ENCODE data around the gene KLHL3.
A peak's percentile ranks its signal among the peaks of the same experiment; 100 is the strongest.

Gene KLHL3

DNA sequence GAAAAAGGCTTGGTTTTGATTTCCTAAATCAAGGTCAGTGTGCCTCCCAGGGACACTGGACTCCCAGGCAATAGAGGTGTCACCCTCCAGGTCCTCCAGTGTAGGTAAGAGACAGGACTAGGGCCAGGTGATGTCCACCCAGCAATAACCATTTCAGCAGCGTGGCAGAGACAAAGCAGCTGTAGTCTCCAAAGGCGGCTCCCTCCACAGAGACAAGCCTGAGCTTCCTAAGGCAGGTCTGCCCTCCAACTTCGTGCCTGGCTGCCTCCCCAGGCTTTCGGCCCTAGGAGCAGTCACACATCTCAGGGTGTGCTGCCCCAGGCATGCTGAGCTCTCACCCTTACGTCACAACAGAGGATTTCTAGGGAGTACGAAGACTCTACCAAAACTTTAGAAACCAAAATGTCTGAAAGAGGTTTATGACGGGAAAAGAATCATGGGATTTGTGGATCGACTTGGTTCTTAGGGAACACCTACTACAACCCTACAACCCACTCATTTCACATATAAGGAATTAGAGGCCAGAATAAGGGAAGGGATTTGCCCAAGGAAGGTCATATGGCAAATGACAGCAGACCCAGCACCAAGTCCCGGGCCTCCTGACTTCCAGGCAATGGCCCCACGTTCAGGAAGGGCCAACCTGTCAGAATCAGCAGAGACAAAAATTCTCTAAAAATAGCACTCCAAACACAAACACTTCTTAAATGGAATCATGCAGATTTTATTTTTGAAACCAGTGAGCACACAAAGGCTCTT, 105.5 kb downstream of the KLHL3 start:
- no peak for DNase-seq

- DNase-seq = peak; percentile 79
Observed at GRCh38 chr5:137629646-137630045, 106.2 kb downstream of the KLHL3 start.

DNA sequence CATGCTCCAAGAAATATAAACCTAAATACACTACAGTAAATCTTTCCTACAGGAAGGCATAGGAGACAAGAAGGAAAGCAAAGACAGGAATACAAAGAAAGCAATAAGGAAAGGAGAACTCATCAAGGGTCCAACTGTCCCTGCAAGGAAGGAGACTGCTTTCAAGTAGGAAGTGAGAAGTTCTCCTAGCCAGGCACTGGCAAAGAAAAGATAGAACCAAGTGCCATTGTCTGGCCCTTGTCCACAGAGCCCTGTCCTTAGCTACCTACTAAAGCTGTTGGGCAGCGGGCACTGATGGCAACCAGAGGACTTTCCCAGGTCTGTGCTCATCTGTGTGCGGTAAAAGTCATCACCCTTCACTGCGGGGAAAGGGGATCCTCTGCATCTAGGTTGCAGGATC, 108.2 kb downstream of the KLHL3 start:
- DNase-seq = no peak

- peak; percentile 21 for DNase-seq
Observed at GRCh38 chr5:137627293-137627692, 108.6 kb downstream of the KLHL3 start.

DNA sequence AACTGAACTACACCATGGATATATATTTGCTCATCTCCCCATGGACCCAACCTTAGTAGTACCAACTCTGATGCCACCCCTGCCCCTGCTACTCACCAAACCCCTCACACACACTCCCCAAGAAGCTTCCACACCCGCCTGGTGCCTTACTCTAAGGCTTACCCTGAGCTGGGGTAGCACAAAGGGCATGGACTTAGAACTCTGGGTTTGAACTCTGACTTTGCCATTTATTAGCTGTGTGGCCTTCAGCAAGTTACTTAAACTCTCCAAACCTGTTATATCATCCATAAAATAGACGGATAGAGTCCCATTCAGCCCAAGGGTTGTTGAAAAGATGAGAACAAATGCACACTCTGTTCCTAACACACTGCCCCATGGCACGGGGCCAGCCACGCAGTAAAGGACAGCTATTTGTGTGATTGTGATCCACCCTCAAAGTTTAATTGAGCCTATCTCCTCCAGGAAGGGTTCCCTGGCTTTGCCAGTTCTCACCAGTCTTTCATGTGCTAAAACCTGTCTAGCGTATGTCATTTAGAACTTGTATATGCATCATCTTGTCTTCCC, 111.0 kb downstream of the KLHL3 start:
- no peak for DNase-seq

GRCh38 chr5:137622850-137623249, 113.0 kb downstream of the KLHL3 start:
- no peak for DNase-seq

GRCh38 chr5:137621861-137622823, 113.7 kb downstream of the KLHL3 start:
- no peak for DNase-seq

- DNase-seq = no peak
Observed at GRCh38 chr5:137621306-137621705, 114.6 kb downstream of the KLHL3 start.

- DNase-seq = peak; percentile 39
Observed at GRCh38 chr5:137619191-137619870, 116.6 kb downstream of the KLHL3 start.

DNA sequence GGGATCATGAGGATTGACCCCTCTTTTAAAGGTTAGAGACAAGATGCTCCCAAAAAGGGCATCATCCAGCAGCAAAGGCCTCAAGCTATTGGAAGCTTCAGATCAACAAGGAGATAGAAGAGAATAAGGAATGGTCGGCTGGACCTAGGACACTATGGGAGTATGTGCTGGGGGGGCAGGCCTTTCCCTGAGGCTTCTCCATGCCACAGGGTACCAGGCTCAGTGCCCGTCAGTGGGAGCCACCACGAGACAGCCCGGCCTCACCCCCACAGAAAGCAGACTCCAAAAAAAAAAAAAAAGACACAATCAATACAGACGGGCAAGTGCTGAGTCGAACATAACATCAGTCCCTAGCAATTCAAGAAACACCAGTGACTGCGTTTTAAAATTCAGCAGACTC, 117.4 kb downstream of the KLHL3 start:
- no peak for DNase-seq

- DNase-seq = no peak
Observed at GRCh38 chr5:137617528-137618205, 118.2 kb downstream of the KLHL3 start.

DNA sequence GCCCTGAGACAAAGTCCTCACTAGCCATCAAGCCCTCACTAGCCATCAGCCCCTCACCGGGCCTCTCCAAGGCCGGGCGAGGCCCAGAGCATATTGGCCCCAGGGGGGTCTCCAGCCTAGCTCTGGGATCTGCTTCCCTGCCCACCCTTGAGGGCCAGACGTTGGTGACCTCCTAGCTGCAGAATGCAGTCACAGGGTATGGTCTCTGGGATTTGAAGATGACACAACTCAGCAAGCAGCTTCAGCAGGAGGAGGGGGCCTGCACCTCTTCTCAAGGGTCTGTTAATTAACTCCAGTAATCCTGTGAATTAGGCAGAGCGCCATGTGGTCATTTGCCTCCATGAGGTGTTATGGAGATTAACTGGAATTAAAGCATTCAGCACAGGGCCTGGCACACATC, 119.8 kb downstream of the KLHL3 start:
- DNase-seq = peak; percentile 95

DNA sequence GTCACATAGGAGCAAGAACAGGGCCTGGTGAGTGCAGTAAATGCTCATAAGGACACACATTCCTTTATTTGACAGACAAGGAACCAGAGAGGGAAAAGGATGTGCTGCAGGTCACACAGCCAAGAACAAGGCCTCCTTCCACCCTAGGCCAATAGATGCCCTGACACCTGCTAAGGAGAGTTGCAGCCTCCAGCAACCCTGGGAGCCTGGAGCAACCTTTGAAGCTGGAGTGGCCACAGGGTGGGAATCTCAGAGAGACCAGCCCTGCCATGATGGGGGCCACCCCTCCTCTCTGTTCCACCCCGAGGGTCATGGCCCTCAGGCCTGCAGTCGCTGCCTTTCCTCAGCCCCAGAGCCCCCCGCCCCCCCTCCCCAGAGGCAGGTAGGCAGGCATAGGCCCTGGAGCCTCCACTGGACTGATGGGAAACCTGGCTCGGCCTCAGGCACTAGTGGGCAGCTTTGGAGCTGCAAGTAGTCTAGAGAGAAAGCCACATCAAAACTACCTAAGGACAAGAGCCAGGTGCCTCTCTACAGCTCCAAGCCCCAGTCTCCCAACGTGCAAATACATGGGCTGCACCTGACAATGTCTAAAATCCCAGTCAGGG, 120.6 kb downstream of the KLHL3 start:
- no peak for DNase-seq

DNA sequence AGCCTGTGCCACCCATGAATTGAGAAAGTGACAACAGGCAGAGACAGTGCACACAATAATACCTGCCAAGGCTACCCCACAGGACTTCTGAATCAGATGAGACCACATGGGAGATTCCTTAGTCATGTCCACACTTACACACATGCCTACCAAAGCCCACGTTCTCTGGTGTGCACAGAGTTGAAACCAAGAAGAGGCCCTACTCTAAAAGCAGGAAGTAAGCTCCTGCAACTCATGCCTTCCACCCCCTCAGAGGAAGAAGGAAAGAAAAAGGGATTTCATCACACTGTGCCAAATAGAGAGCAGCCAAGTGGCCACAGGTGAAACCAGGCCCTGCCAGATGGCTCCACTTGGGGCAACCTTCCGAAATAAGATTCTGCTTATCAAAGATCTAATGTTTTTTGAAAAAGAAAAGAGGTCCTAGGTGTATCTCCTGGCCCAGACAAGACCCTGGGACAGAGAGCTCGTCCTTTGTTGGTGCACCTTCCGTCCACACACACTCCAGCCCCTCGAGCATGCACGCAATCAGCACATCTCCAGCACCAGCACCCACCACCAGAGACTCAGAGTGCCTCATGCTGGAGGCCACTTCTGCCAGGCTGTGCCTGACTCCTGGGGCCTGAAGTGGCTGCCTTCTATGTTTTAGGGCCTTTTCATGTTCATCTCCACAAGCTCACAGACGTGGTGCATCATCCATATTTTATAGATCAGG, 122.2 kb downstream of the KLHL3 start:
- no peak for DNase-seq

- no peak for DNase-seq
Observed at GRCh38 chr5:137612576-137612975, 123.3 kb downstream of the KLHL3 start.

DNA sequence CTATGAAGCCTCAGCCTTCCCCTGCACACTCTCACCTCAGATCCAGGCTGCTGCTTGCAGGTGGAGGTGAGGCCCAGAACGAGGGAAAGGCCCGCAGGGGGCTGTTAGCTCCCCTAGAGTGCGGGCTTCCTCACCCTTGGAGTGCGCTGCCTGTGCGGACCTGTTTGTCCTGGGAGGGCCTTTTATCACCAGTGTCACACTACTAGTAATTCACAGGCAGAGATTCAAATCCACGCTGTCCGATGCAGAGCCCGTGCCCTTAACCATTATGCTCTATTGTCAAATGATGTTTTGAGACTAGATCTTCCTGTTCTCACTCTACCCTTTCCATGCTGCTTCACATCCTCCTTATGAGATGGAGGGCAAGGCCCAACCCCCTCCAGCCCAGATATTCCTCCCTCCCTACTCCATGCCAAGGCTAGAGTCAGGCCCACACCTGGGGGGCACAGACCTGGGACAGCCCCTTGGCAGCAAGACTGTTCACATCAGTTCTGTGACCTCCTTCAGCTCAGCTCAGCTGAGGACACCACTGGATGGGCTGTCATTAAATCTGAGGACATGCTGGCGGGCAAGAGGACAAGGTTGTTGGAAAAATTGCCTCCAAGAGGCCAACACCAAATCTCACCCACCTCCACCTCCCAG, 124.0 kb downstream of the KLHL3 start:
- no peak for DNase-seq

GRCh38 chr5:137611011-137611580, 124.8 kb downstream of the KLHL3 start:
- DNase-seq = no peak

DNA sequence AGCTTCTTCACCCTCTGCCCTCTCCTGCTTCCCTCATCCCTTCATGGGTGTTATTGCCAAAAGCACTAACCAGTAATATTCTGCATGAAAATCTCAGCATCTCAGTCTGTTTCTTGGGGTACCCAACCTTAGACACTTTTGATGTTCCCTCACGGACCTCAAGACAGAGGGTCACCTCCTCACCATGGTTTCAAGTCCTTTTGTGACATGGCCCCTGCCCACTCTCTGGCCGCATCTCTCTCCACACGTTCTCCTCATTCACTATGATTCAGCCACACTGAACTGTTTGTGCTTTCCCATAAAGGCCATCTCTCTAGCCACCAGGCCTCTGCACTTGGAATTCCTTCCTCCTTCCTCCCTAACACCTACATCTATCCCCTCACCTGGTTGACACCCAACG, 125.3 kb downstream of the KLHL3 start:
- no peak for DNase-seq

- no peak for DNase-seq
Observed at GRCh38 chr5:137609127-137609526, 126.8 kb downstream of the KLHL3 start.

GRCh38 chr5:137607771-137608170, 128.1 kb downstream of the KLHL3 start:
- no peak for DNase-seq
